HEK293 (cell line): ENCODE measurements around the gene MLF2.

Experiments used
- CTCF ChIA-PET: fragments of 350-600 bp; formaldehyde crosslinking; extraction: SDS; loops from one replicate; lab custom pipeline; 2021; ENCODE audit warnings: antibody characterized with exemption; lab: Yijun Ruan, JAX
- POLR2A ChIA-PET: fragments of 300-600 bp; formaldehyde crosslinking; extraction: SDS; loops from one replicate; lab custom pipeline; 2020; ENCODE audit warnings: antibody characterized with exemption, inconsistent platforms; lab: Yijun Ruan, JAX
- H3K27ac ChIP-seq: fragments of 200-500 bp; sonication (Bioruptor generic); 2 replicates; pipeline ENCODE4 v1.5.1; 2014; ENCODE audit warnings: low read depth, low read length, control low read depth, inconsistent platforms; ENCODE audit errors: extremely low read depth
- H3K36me3 ChIP-seq, 2 experiments: fragments of 200-500 bp in 1 of 2; sonication (Bioruptor generic) in 1 of 2; 1 replicate in 1 of 2; 2 replicates in 1 of 2; pipeline ENCODE4 v1.5.1; 2014 to 2017; ENCODE audit warnings: inconsistent platforms in 2 of 2, low read length in 2 of 2; ENCODE audit not compliant: control insufficient read depth in 2 of 2, insufficient read depth in 1 of 2
- H3K4me1 ChIP-seq: fragments of 200-500 bp; sonication (Bioruptor generic); 2 replicates; pipeline ENCODE4 v1.5.1; 2014; ENCODE audit warnings: mild to moderate bottlenecking, low read length, inconsistent platforms; ENCODE audit not compliant: control insufficient read depth, insufficient read depth
- H3K4me3 ChIP-seq: 2 replicates; pipeline ENCODE4 v1.5.1; 2011; ENCODE audit warnings: low read depth, mild to moderate bottlenecking, control low read depth, low read length, moderate library complexity
- H3K9me3 ChIP-seq: fragments of 200-500 bp; sonication (Bioruptor generic); 2 replicates; pipeline ENCODE4 v1.5.1; 2014; ENCODE audit warnings: low read depth, low read length, inconsistent platforms; ENCODE audit not compliant: control insufficient read depth, insufficient read depth
- GLIS1 ChIP-seq: fragments of 450-650 bp; formaldehyde crosslinking; IDR thresholded peaks from 2 replicates; pipeline ENCODE4 v1.5.1; 2016; ENCODE audit warnings: missing biosample characterization, missing genetic modification characterization
- IKZF3 ChIP-seq: fragments of 450-650 bp; IDR thresholded peaks from 2 replicates; pipeline ENCODE4 v1.5.0; 2018; ENCODE audit warnings: missing biosample characterization, mild to moderate bottlenecking, missing genetic modification characterization, moderate library complexity
- OVOL3 ChIP-seq: fragments of 450-650 bp; formaldehyde crosslinking; IDR thresholded peaks from 2 replicates; pipeline ENCODE4 v1.5.1; 2016; ENCODE audit warnings: missing biosample characterization, missing genetic modification characterization
- PRDM1 ChIP-seq: fragments of 450-650 bp; formaldehyde crosslinking; IDR thresholded peaks from 2 replicates; pipeline ENCODE4; 2016; ENCODE audit warnings: missing biosample characterization, missing genetic modification characterization
- REPIN1 ChIP-seq: fragments of 450-650 bp; formaldehyde crosslinking; IDR thresholded peaks from 2 replicates; pipeline ENCODE4 v1.5.1; 2017; ENCODE audit warnings: missing biosample characterization, missing genetic modification characterization, low read depth
- ZBTB20 ChIP-seq: fragments of 450-650 bp; formaldehyde crosslinking; IDR thresholded peaks from 2 replicates; pipeline ENCODE4 v1.5.1; 2016; ENCODE audit warnings: missing biosample characterization, missing genetic modification characterization
- ZBTB7A ChIP-seq: fragments of 450-650 bp; formaldehyde crosslinking; IDR thresholded peaks from 2 replicates; pipeline ENCODE4 v1.5.1; 2016; ENCODE audit warnings: low read depth, missing biosample characterization, missing genetic modification characterization
- ZNF146 ChIP-seq: fragments of 450-650 bp; formaldehyde crosslinking; IDR thresholded peaks from 2 replicates; pipeline ENCODE4 v1.5.1; 2016; ENCODE audit warnings: missing biosample characterization, missing genetic modification characterization
- ZNF221 ChIP-seq: fragments of 450-650 bp; formaldehyde crosslinking; IDR thresholded peaks from 2 replicates; pipeline ENCODE4 v1.5.1; 2017; ENCODE audit warnings: missing biosample characterization, missing genetic modification characterization, borderline replicate concordance
- ZNF248 ChIP-seq: fragments of 450-650 bp; formaldehyde crosslinking; IDR thresholded peaks from 2 replicates; pipeline ENCODE4 v1.5.1; 2017; ENCODE audit warnings: missing biosample characterization, missing genetic modification characterization
- ZNF311 ChIP-seq: fragments of 450-650 bp; formaldehyde crosslinking; IDR thresholded peaks from 2 replicates; pipeline ENCODE4 v1.5.1; 2017; ENCODE audit warnings: missing biosample characterization, missing genetic modification characterization, borderline replicate concordance
- ZNF354C ChIP-seq: fragments of 450-650 bp; formaldehyde crosslinking; IDR thresholded peaks from 2 replicates; pipeline ENCODE4 v1.5.1; 2016; ENCODE audit warnings: missing biosample characterization, missing genetic modification characterization, low read depth, borderline replicate concordance
- ZNF555 ChIP-seq: fragments of 450-650 bp; formaldehyde crosslinking; conservative IDR thresholded peaks from 2 replicates; pipeline ENCODE4 v1.5.1; 2017; ENCODE audit warnings: missing biosample characterization, mild to moderate bottlenecking, missing genetic modification characterization, inconsistent platforms
- ZNF560 ChIP-seq: fragments of 450-650 bp; formaldehyde crosslinking; IDR thresholded peaks from 2 replicates; pipeline ENCODE4 v1.5.1; 2017; ENCODE audit warnings: missing biosample characterization, missing genetic modification characterization, borderline replicate concordance
- ZNF600 ChIP-seq: fragments of 450-650 bp; formaldehyde crosslinking; IDR thresholded peaks from 2 replicates; pipeline ENCODE4 v1.5.1; 2016; ENCODE audit warnings: missing biosample characterization, missing genetic modification characterization
- ZNF626 ChIP-seq: fragments of 450-650 bp; sonication (Bioruptor Pico); formaldehyde crosslinking; IDR thresholded peaks from 2 replicates; pipeline ENCODE4 v1.5.1; 2018; ENCODE audit warnings: missing biosample characterization, missing genetic modification characterization, inconsistent platforms
- ZNF660 ChIP-seq: fragments of 450-650 bp; IDR thresholded peaks from 2 replicates; pipeline ENCODE4 v1.5.1; 2018; ENCODE audit warnings: missing biosample characterization, mild to moderate bottlenecking, missing genetic modification characterization
- TF ChIP-seq, protein P1 (sequence below): fragments of 450-650 bp; formaldehyde crosslinking; IDR thresholded peaks from 2 replicates; pipeline ENCODE4 v1.5.1; 2016; ENCODE audit warnings: missing biosample characterization, missing genetic modification characterization
- TF ChIP-seq, protein P2 (sequence below): fragments of 450-650 bp; formaldehyde crosslinking; IDR thresholded peaks from 2 replicates; pipeline ENCODE4 v1.5.1; 2016; ENCODE audit warnings: missing biosample characterization, missing genetic modification characterization, low read depth
- TF ChIP-seq, protein P3 (sequence below): fragments of 450-650 bp; formaldehyde crosslinking; IDR thresholded peaks from 2 replicates; pipeline ENCODE4 v1.5.1; 2017; ENCODE audit warnings: missing biosample characterization, mild to moderate bottlenecking, missing genetic modification characterization, moderate library complexity
- TF ChIP-seq, protein P4 (sequence below): fragments of 450-650 bp; formaldehyde crosslinking; IDR thresholded peaks from 2 replicates; pipeline ENCODE4 v1.5.1; 2017; ENCODE audit warnings: missing biosample characterization, missing genetic modification characterization
- TF ChIP-seq, protein P5 (sequence below): fragments of 450-650 bp; formaldehyde crosslinking; IDR thresholded peaks from 2 replicates; pipeline ENCODE4 v1.5.0; 2017; ENCODE audit warnings: missing biosample characterization, missing genetic modification characterization, borderline replicate concordance

Gene MLF2

DNA sequence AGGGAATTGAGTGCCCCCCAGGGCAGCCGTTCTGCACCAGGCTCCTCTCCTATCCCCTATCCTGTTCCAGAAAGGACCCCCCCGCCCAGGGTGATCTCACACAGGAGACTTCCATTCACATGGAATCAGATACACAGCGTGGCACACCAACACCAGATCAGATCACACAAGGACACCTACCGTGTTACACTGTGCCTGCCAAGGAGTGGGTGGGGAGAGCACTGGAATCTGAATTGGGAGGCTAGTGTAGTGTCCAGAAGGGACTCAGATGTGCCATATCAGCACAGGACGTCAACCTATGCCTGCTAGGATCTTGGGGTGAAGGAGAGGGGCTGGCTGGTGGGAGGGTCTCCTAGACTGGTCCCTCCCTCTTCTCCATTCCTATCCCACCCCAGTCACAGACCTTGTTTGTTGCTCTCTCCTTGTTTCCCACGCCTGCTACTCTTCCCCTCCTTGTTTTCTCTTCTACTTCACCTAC is 15.5 kb upstream of the MLF2 start:
- peak overlapping the region; percentile 24 for H3K27ac ChIP-seq
- ChIA-PET POLR2A (interaction anchor here (1.1 to 4.7 kb wide), 5 partner anchors 9 to 234 kb away, joined by 3 to 79 read pairs (median 6); partner anchors contain the start of genes COPS7A, GAPDH and MLF2), CTCF (interaction anchor here (1.0 to 7.8 kb wide), 3 partner anchors 11 to 57 kb away, joined by 6 to 140 read pairs (median 71); partner anchors contain the start of gene MLF2)
- TF ChIP-seq ZNF626 (tag by site-specific recombination) (no peak), GLIS1 (peak; percentile 83), ZNF354C (tag by site-specific recombination) (no peak), ZNF311 (tag by site-specific recombination) (no peak), ZBTB20 (tag by site-specific recombination) (peak; percentile 98), ZNF221 (tag by site-specific recombination) (no peak), REPIN1 (tag by site-specific recombination) (no peak), ZNF560 (tag by site-specific recombination) (no peak), OVOL3 (tag by site-specific recombination) (no peak), IKZF3 (no peak), ZNF248 (tag by site-specific recombination) (no peak), ZBTB7A (tag by site-specific recombination) (0 out of 2 replicates have a peak, but pooled peaks have one; percentile 27), ZNF660 (tag by site-specific recombination) (0 out of 2 replicates have a peak, but pooled peaks have one; percentile 26), ZNF600 (tag by site-specific recombination) (peak; percentile 88), ZNF146 (no peak), PRDM1 (tag by site-specific recombination) (no peak), ZNF555 (no peak)
- TF ChIP-seq, protein P1, sequence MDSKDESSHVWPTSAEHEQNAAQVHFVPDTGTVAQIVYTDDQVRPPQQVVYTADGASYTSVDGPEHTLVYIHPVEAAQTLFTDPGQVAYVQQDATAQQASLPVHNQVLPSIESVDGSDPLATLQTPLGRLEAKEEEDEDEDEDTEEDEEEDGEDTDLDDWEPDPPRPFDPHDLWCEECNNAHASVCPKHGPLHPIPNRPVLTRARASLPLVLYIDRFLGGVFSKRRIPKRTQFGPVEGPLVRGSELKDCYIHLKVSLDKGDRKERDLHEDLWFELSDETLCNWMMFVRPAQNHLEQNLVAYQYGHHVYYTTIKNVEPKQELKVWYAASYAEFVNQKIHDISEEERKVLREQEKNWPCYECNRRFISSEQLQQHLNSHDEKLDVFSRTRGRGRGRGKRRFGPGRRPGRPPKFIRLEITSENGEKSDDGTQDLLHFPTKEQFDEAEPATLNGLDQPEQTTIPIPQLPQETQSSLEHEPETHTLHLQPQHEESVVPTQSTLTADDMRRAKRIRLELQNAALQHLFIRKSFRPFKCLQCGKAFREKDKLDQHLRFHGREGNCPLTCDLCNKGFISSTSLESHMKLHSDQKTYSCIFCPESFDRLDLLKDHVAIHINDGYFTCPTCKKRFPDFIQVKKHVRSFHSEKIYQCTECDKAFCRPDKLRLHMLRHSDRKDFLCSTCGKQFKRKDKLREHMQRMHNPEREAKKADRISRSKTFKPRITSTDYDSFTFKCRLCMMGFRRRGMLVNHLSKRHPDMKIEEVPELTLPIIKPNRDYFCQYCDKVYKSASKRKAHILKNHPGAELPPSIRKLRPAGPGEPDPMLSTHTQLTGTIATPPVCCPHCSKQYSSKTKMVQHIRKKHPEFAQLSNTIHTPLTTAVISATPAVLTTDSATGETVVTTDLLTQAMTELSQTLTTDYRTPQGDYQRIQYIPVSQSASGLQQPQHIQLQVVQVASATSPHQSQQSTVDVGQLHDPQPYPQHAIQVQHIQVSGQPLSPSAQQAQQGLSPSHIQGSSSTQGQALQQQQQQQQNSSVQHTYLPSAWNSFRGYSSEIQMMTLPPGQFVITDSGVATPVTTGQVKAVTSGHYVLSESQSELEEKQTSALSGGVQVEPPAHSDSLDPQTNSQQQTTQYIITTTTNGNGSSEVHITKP (tag by site-specific recombination) = no peak
- TF ChIP-seq, protein P2, sequence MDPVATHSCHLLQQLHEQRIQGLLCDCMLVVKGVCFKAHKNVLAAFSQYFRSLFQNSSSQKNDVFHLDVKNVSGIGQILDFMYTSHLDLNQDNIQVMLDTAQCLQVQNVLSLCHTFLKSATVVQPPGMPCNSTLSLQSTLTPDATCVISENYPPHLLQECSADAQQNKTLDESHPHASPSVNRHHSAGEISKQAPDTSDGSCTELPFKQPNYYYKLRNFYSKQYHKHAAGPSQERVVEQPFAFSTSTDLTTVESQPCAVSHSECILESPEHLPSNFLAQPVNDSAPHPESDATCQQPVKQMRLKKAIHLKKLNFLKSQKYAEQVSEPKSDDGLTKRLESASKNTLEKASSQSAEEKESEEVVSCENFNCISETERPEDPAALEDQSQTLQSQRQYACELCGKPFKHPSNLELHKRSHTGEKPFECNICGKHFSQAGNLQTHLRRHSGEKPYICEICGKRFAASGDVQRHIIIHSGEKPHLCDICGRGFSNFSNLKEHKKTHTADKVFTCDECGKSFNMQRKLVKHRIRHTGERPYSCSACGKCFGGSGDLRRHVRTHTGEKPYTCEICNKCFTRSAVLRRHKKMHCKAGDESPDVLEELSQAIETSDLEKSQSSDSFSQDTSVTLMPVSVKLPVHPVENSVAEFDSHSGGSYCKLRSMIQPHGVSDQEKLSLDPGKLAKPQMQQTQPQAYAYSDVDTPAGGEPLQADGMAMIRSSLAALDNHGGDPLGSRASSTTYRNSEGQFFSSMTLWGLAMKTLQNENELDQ (tag by site-specific recombination) = no peak
- TF ChIP-seq, protein P3, sequence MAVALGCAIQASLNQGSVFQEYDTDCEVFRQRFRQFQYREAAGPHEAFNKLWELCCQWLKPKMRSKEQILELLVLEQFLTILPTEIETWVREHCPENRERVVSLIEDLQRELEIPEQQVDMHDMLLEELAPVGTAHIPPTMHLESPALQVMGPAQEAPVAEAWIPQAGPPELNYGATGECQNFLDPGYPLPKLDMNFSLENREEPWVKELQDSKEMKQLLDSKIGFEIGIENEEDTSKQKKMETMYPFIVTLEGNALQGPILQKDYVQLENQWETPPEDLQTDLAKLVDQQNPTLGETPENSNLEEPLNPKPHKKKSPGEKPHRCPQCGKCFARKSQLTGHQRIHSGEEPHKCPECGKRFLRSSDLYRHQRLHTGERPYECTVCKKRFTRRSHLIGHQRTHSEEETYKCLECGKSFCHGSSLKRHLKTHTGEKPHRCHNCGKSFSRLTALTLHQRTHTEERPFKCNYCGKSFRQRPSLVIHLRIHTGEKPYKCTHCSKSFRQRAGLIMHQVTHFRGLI (tag by site-specific recombination) = no peak
- TF ChIP-seq, protein P4, sequence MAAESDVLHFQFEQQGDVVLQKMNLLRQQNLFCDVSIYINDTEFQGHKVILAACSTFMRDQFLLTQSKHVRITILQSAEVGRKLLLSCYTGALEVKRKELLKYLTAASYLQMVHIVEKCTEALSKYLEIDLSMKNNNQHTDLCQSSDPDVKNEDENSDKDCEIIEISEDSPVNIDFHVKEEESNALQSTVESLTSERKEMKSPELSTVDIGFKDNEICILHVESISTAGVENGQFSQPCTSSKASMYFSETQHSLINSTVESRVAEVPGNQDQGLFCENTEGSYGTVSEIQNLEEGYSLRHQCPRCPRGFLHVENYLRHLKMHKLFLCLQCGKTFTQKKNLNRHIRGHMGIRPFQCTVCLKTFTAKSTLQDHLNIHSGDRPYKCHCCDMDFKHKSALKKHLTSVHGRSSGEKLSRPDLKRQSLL (tag by site-specific recombination) = no peak
- TF ChIP-seq, protein P5, sequence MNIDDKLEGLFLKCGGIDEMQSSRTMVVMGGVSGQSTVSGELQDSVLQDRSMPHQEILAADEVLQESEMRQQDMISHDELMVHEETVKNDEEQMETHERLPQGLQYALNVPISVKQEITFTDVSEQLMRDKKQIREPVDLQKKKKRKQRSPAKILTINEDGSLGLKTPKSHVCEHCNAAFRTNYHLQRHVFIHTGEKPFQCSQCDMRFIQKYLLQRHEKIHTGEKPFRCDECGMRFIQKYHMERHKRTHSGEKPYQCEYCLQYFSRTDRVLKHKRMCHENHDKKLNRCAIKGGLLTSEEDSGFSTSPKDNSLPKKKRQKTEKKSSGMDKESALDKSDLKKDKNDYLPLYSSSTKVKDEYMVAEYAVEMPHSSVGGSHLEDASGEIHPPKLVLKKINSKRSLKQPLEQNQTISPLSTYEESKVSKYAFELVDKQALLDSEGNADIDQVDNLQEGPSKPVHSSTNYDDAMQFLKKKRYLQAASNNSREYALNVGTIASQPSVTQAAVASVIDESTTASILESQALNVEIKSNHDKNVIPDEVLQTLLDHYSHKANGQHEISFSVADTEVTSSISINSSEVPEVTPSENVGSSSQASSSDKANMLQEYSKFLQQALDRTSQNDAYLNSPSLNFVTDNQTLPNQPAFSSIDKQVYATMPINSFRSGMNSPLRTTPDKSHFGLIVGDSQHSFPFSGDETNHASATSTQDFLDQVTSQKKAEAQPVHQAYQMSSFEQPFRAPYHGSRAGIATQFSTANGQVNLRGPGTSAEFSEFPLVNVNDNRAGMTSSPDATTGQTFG (tag by site-specific recombination) = no peak

More for the DNA sequence above, 15.5 kb upstream of the MLF2 start:
- Histone ChIP-seq H3K9me3 (no peaks in the 10 kb centered on the region), H3K4me1 (peaks cover 31% of the 10 kb centered on the region), H3K4me3 (peak overlapping the region; percentile 77), H3K36me3 (peaks cover 11 to 26% of the 10 kb centered on the region in 2 experiments; a peak in 2 of 3 replicates)
